GM12878 (cell line): ENCODE results near the gene WHRN. TPM values are rescaled to one million over a fixed set of nuclear protein-coding genes. Genes with fewer than 3 reads are reported as not detected.

Experiments
- ATF2 ChIP-seq: IDR thresholded peaks from 2 replicates; pipeline ENCODE4 v1.6.1; 2012; ENCODE audit warnings: low read length, inconsistent platforms
- E4F1 ChIP-seq: fragments of 450-650 bp; IDR thresholded peaks from 2 replicates; pipeline ENCODE4 v1.6.1; 2018; ENCODE audit warnings: borderline replicate concordance, mild to moderate bottlenecking; ENCODE audit not compliant: partially characterized antibody
- HCFC1 ChIP-seq: fragments of 150-350 bp; IDR thresholded peaks from 2 replicates; pipeline ENCODE4 v1.6.1; 2014; ENCODE audit warnings: low read length
- PAX8 ChIP-seq: fragments of 450-650 bp; IDR thresholded peaks from 2 replicates; pipeline ENCODE4 v1.6.1; 2017; ENCODE audit warnings: mild to moderate bottlenecking, moderate library complexity
- PKNOX1 ChIP-seq: fragments of 450-650 bp; IDR thresholded peaks from 2 replicates; pipeline ENCODE4 v1.6.1; 2016; ENCODE audit warnings: mild to moderate bottlenecking
- RFX5 ChIP-seq: IDR thresholded peaks from 2 replicates; pipeline ENCODE4 v1.6.1; 2011; ENCODE audit warnings: low read depth, low read length, improper control_type of control experiment
- SPI1 ChIP-seq: IDR thresholded peaks from 2 replicates; pipeline ENCODE4 v1.6.1; 2011; ENCODE audit warnings: low read depth, mild to moderate bottlenecking, low read length, moderate library complexity, borderline replicate concordance; ENCODE audit not compliant: insufficient read depth
- TARDBP ChIP-seq: IDR thresholded peaks from 2 replicates; pipeline ENCODE4 v1.6.1; 2016; ENCODE audit warnings: borderline replicate concordance
- polyA plus RNA-seq, 11 experiments: library from polyadenylated mRNA; depleted of rRNA in 4 of 11; unstranded in 6 of 11; stranded (reverse) in 5 of 11; fragments of >200 nt; fragmentation: Nextera tagmentation in 4 of 11; fragmentation: Illumina TruSeq in 1 of 11; extraction: Ambion mirVana in 4 of 11; extraction: Trizol in 1 of 11; gene quantifications; 1 replicate in 1 of 11; 2 replicates in 10 of 11; pipeline versions ENCODE4 v1.2.1 to v1.2.3, GENCODE V29; 2011 to 2016; ENCODE audit warnings: inconsistent platforms in 2 of 11, missing spikeins in 2 of 11, low read depth in 1 of 11
- total RNA-seq, 4 experiments: library from RNA; depleted of rRNA in 3 of 4; stranded (reverse); fragments of >200 nt in 3 of 4; fragmentation: Illumina TruSeq in 1 of 4; extraction: Trizol in 1 of 4; gene quantifications; 2 replicates each; pipeline versions ENCODE4 v1.2.1 to v1.2.3, GENCODE V29; 2013 to 2021

Gene WHRN
- total and polyA plus RNA-seq, 10 of the 15 experiments (the other 5 are each of a cell fraction or from before 2014, with no cell fraction given): 0.04 to 18.2 (median 0.68) TPM; not detected in 1

- TF ChIP-seq E4F1: no peak
- no peak for TF ChIP-seq PAX8
- TF ChIP-seq PKNOX1: no peak
- no peak for TF ChIP-seq ATF2
- no peak for TF ChIP-seq HCFC1
- TF ChIP-seq SPI1: no peak
- no peak for TF ChIP-seq RFX5
- no peak for TF ChIP-seq TARDBP
Measured at GRCh38 chr9:114382699-114383520, 122.4 kb downstream of the WHRN start (continued).
